H9 (cell line): ENCODE data around the gene MZT2A. TPM values are rescaled to one million over a fixed set of nuclear protein-coding genes. Genes with fewer than 3 reads are reported as not detected.
"Not testable (repeated sequence)": the region's sequence is repeated elsewhere in the genome, so short reads cannot be mapped to it uniquely, and the experiment has no call there.

Source experiments
- DNase-seq: peaks from one replicate; pipeline ENCODE4 v3.0.0-alpha.2; 2017
- H2AFZ ChIP-seq: one replicate; pipeline ENCODE4 v1.6.1; 2013; ENCODE audit warnings: mild to moderate bottlenecking, low read length, control low read depth, moderate library complexity
- H2AK5ac ChIP-seq: 2 replicates; pipeline ENCODE4 v1.6.1; 2013; ENCODE audit warnings: low read length, control low read depth, mixed read lengths; ENCODE audit not compliant: insufficient read length
- H2BK120ac ChIP-seq: one replicate; pipeline ENCODE4 v1.6.1; 2013; ENCODE audit warnings: low read depth, mild to moderate bottlenecking, low read length, control low read depth, inconsistent platforms; ENCODE audit not compliant: poor library complexity, severe bottlenecking
- H2BK12ac ChIP-seq: 2 replicates; pipeline ENCODE4 v1.6.1; 2013; ENCODE audit warnings: low read length, control low read depth, mixed read lengths, low read depth; ENCODE audit not compliant: insufficient read length
- H2BK15ac ChIP-seq: 2 replicates; pipeline ENCODE4 v1.6.1; 2013; ENCODE audit warnings: low read depth, low read length, control low read depth
- H2BK20ac ChIP-seq: one replicate; pipeline ENCODE4 v1.6.1; 2013; ENCODE audit warnings: low read depth, mild to moderate bottlenecking, low read length, control low read depth, inconsistent platforms; ENCODE audit not compliant: poor library complexity, severe bottlenecking
- H2BK5ac ChIP-seq: 2 replicates; pipeline ENCODE4 v1.6.1; 2013; ENCODE audit warnings: low read length, control low read depth, mixed read lengths; ENCODE audit not compliant: insufficient read length
- H3K14ac ChIP-seq: 2 replicates; pipeline ENCODE4 v1.6.1; 2013; ENCODE audit warnings: low read length, control low read depth; ENCODE audit not compliant: insufficient read depth
- H3K18ac ChIP-seq: 2 replicates; pipeline ENCODE4 v1.6.1; 2013; ENCODE audit warnings: low read depth, mild to moderate bottlenecking, mixed read lengths, low read length, control low read depth; ENCODE audit not compliant: insufficient read length
- H3K23ac ChIP-seq: 2 replicates; pipeline ENCODE4 v1.6.1; 2013; ENCODE audit warnings: low read length, control low read depth, mixed read lengths, low read depth; ENCODE audit not compliant: insufficient read length
- H3K23me2 ChIP-seq: 2 replicates; pipeline ENCODE4 v1.6.1; 2013; ENCODE audit warnings: low read depth, mild to moderate bottlenecking, mixed read lengths, low read length, control low read depth; ENCODE audit not compliant: insufficient read length, poor library complexity, severe bottlenecking
- H3K27ac ChIP-seq: 2 replicates; pipeline ENCODE4 v1.5.1; 2013; ENCODE audit warnings: low read length, control low read depth, mixed read lengths, low read depth; ENCODE audit not compliant: insufficient read length
- H3K27me3 ChIP-seq: 2 replicates; pipeline ENCODE4 v1.6.1; 2013; ENCODE audit warnings: low read length, control low read depth, inconsistent platforms; ENCODE audit not compliant: insufficient read depth
- H3K4ac ChIP-seq: 2 replicates; pipeline ENCODE4 v1.6.1; 2013; ENCODE audit warnings: low read depth, mild to moderate bottlenecking, control low read depth, inconsistent platforms, low read length, moderate library complexity
- H3K4me1 ChIP-seq: 2 replicates; pipeline ENCODE4 v1.6.1; 2013; ENCODE audit warnings: low read length, control low read depth, inconsistent platforms; ENCODE audit not compliant: insufficient read depth
- H3K4me2 ChIP-seq: 2 replicates; pipeline ENCODE4 v1.6.1; 2013; ENCODE audit warnings: low read length, control low read depth, mixed read lengths; ENCODE audit not compliant: insufficient read length, insufficient read depth
- H3K56ac ChIP-seq: 2 replicates; pipeline ENCODE4 v1.6.1; 2013; ENCODE audit warnings: low read depth, mild to moderate bottlenecking, mixed read lengths, low read length, control low read depth; ENCODE audit not compliant: insufficient read length
- H3K79me1 ChIP-seq: 2 replicates; pipeline ENCODE4 v1.6.1; 2013; ENCODE audit warnings: low read depth, mild to moderate bottlenecking, moderate library complexity, low read length, control low read depth, inconsistent platforms; ENCODE audit not compliant: insufficient read depth, poor library complexity, severe bottlenecking
- H3K79me2 ChIP-seq: 2 replicates; pipeline ENCODE4 v1.6.1; 2013; ENCODE audit warnings: low read length, control low read depth, inconsistent platforms; ENCODE audit not compliant: insufficient read depth
- H3K9ac ChIP-seq: 2 replicates; pipeline ENCODE4 v1.6.1; 2013; ENCODE audit warnings: low read length, control low read depth, mixed read lengths; ENCODE audit not compliant: insufficient read length; ENCODE audit errors: extremely low read depth
- H3K9me3 ChIP-seq: one replicate; pipeline ENCODE4 v1.6.1; 2013; ENCODE audit warnings: low read depth, low read length, inconsistent platforms; ENCODE audit not compliant: control insufficient read depth
- H3T11ph ChIP-seq: one replicate; pipeline ENCODE4 v1.6.1; 2013; ENCODE audit warnings: mild to moderate bottlenecking, low read length, control low read depth, inconsistent platforms
- H4K20me1 ChIP-seq: one replicate; pipeline ENCODE4 v1.6.1; 2013; ENCODE audit not compliant: control insufficient read depth, insufficient read length, insufficient read depth
- H4K5ac ChIP-seq: 2 replicates; pipeline ENCODE4 v1.6.1; 2013; ENCODE audit warnings: low read depth, mild to moderate bottlenecking, mixed read lengths, low read length, control low read depth; ENCODE audit not compliant: insufficient read length
- H4K8ac ChIP-seq: replicated peaks from 2 replicates; pipeline ENCODE4 v1.6.1; 2013; ENCODE audit warnings: low read length, control low read depth, mixed read lengths, low read depth; ENCODE audit not compliant: insufficient read length
- H4K91ac ChIP-seq: 2 replicates; pipeline ENCODE4 v1.6.1; 2013; ENCODE audit warnings: low read depth, mild to moderate bottlenecking, moderate library complexity, mixed read lengths, low read length, control low read depth; ENCODE audit not compliant: insufficient read length
- H3K27ac Mint-ChIP-seq, 3 experiments: 2 replicates in 2 of 3; 3 replicates in 1 of 3; pipeline ENCODE4 v1.8.0; 2020 to 2021; ENCODE audit warnings: mixed read lengths in 3 of 3, mild to moderate bottlenecking in 1 of 3, moderate library complexity in 1 of 3
- H3K27me3 Mint-ChIP-seq: 2 replicates; pipeline ENCODE4 v1.8.0; 2021; ENCODE audit warnings: low read depth, mild to moderate bottlenecking, moderate library complexity, mixed read lengths
- H3K36me3 Mint-ChIP-seq, 3 experiments: 2 replicates in 2 of 3; 3 replicates in 1 of 3; pipeline ENCODE4 v1.8.0; 2020 to 2021; ENCODE audit warnings: low read depth in 3 of 3, mixed read lengths in 3 of 3; ENCODE audit not compliant: insufficient read depth in 1 of 3
- H3K4me1 Mint-ChIP-seq, 2 experiments: 2 replicates each; pipeline ENCODE4 v1.8.0; 2020; ENCODE audit warnings: mixed read lengths in 2 of 2
- H3K4me3 Mint-ChIP-seq, 2 experiments: 2 replicates in 1 of 2; 3 replicates in 1 of 2; pipeline ENCODE4 v1.8.0; 2020 to 2021; ENCODE audit warnings: mild to moderate bottlenecking in 2 of 2, mixed read lengths in 2 of 2, moderate library complexity in 1 of 2
- H3K9me3 Mint-ChIP-seq, 2 experiments: 2 replicates in 1 of 2; 3 replicates in 1 of 2; pipeline ENCODE4 v1.8.0; 2020; ENCODE audit warnings: mild to moderate bottlenecking in 2 of 2, mixed read lengths in 2 of 2, moderate library complexity in 1 of 2
- WGBS: extraction: QIAGEN DNeasy Blood & Tissue Kit; methylation state at CpG from one replicate; pipeline ENCODE4 v1.1.7; 2013; ENCODE audit warnings: missing lambda C conversion rate, low lambda C conversion rate, mixed read lengths; ENCODE audit not compliant: insufficient read length; ENCODE audit errors: extremely low coverage; 5-methylcytosine and 5-hydroxymethylcytosine counted together
- total RNA-seq: library from RNA; stranded (reverse); gene quantifications from 2 replicates; pipeline ENCODE4 v1.2.1, GENCODE V29; 2021

The MZT2A gene
- total RNA-seq, 1 experiment from 2014 or later: 127 TPM

DNA sequence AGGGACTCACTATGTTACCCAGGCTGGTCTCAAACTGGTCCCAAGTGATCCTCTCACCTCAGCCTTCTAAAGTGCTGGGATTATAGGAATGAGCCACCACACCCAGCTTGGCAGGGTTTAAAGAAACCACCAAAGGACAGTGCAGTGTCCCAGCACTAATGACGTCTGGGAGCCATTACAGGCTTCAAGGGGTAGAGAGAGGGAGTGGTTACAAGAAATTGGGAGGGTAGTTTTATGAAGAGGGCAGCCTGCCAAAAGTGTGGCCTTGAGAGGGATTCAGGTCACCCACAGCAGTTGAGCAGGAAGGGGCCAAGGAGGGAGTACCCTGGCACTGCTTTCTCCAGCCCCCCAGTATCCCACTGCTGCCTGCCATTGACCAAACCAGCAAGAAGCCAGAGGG is 15.0 kb downstream of the MZT2A start:
- H3K4me1 ChIP-seq, H3K18ac ChIP-seq, H3K27ac Mint-ChIP-seq, H2BK15ac ChIP-seq, H3K4me3 Mint-ChIP-seq, H3K27ac ChIP-seq, H3T11ph ChIP-seq, H3K9me3 ChIP-seq, H2AFZ ChIP-seq, H3K36me3 Mint-ChIP-seq, H3K23me2 ChIP-seq, H3K9me3 Mint-ChIP-seq, H3K4me2 ChIP-seq, H4K20me1 ChIP-seq, H3K27me3 ChIP-seq, H3K4ac ChIP-seq, H3K79me2 ChIP-seq, H3K23ac ChIP-seq, DNase-seq, H2BK120ac ChIP-seq, H3K56ac ChIP-seq, H2BK5ac ChIP-seq, H3K79me1 ChIP-seq, H3K9ac ChIP-seq, H4K91ac ChIP-seq, H4K5ac ChIP-seq, H2AK5ac ChIP-seq, H3K4me1 Mint-ChIP-seq, H4K8ac ChIP-seq, H2BK12ac ChIP-seq, H3K14ac ChIP-seq, H2BK20ac ChIP-seq, H3K27me3 Mint-ChIP-seq: not testable (repeated sequence)
- no CpG with 5 or more reads among the region's 1 CpG for WGBS

DNA sequence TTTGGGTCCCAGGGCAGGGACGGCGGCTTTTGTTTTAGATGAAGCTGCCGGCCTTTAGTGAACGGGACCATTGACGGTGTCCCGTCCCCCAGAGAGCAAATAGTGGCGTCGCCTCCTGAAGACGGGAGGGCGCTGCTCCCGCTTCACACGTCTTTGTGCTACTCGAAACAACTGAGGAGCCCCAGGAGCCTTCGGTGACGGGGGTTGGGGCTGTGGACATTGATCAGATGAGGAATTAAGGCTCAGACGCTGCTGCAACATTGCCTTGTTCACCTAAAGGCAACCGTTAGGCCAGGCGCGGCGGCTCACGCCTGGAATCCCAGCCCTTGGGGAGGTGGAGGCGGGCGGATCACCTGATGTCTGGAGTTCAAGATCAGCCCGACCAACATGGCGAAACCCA is 15.8 kb downstream of the MZT2A start:
- not testable (repeated sequence) for H3K9ac ChIP-seq

More for the DNA sequence above, 15.8 kb downstream of the MZT2A start:
- not testable (repeated sequence) for H3K9me3 ChIP-seq, H2BK12ac ChIP-seq, H3K4me3 Mint-ChIP-seq, H2BK120ac ChIP-seq, H4K5ac ChIP-seq, H3K79me2 ChIP-seq, H3K27ac ChIP-seq, H3K79me1 ChIP-seq, H3K23me2 ChIP-seq, H3K4ac ChIP-seq, H3K4me1 ChIP-seq, H3T11ph ChIP-seq, H2BK5ac ChIP-seq, H2BK15ac ChIP-seq, H3K23ac ChIP-seq, H3K4me1 Mint-ChIP-seq, H4K8ac ChIP-seq, H2AFZ ChIP-seq, H2AK5ac ChIP-seq, H3K27ac Mint-ChIP-seq, H3K27me3 ChIP-seq, H3K56ac ChIP-seq, DNase-seq, H3K36me3 Mint-ChIP-seq, H3K4me2 ChIP-seq, H4K91ac ChIP-seq, H2BK20ac ChIP-seq, H4K20me1 ChIP-seq, H3K27me3 Mint-ChIP-seq, H3K9me3 Mint-ChIP-seq, H3K14ac ChIP-seq, H3K18ac ChIP-seq
- WGBS: no CpG with 5 or more reads among the region's 25 CpGs
